Measurements from ENCODE around the gene MCM8.

GRCh38 chr20:5947276-5947675 is 3.2 kb upstream of the MCM8 start:
- TF ChIP-seq EZH2phosphoT487 (IDR thresholded peaks at IDR 0.05; ENCODE audit: borderline replicate concordance, low read length), result no peak
- no peak for TF ChIP-seq CTCF (conservative IDR thresholded peaks at IDR 0.05; ENCODE audit: low read depth, low read length)

All from PC-3 (cell line).